ENCODE results near the gene CNOT6.
"Not testable (repeated sequence)": the region's sequence is repeated elsewhere in the genome, so short reads cannot be mapped to it uniquely, and the experiment has no call there.

CNOT6 gene

GRCh38 chr5:180466316-180466715 is 27.9 kb upstream of the CNOT6 start:
- H3K4me1 ChIP-seq (ENCODE audit: control insufficient read depth, insufficient read depth, low read length), result no peaks in the 10 kb centered on the region
- no peak overlapping the region for H3K27ac ChIP-seq (ENCODE audit: low read depth, low read length)
- H3K36me3 ChIP-seq (ENCODE audit: control insufficient read depth, insufficient read depth, low read length), result no peaks in the 10 kb centered on the region
- H3K9ac ChIP-seq (ENCODE audit: low read length), result no peak overlapping the region
- no peak overlapping the region for H3K4me3 ChIP-seq (ENCODE audit: low read length)
- no peaks in the 10 kb centered on the region for H3K27me3 ChIP-seq (ENCODE audit: control insufficient read depth, insufficient read depth, low read length)

GRCh38 chr5:180467028-180467975 is 26.9 kb upstream of the CNOT6 start:
- H3K9ac ChIP-seq (ENCODE audit: low read length), result no peak overlapping the region

GRCh38 chr5:180467989-180468731 is 26.0 kb upstream of the CNOT6 start:
- H3K4me3 ChIP-seq (ENCODE audit: low read length), result no peak overlapping the region
- no peak overlapping the region for H3K9ac ChIP-seq (ENCODE audit: low read length)
- no peaks in the 10 kb centered on the region for H3K36me3 ChIP-seq (ENCODE audit: control insufficient read depth, insufficient read depth, low read length)
- no peak overlapping the region for H3K27ac ChIP-seq (ENCODE audit: low read depth, low read length)
- no peaks in the 10 kb centered on the region for H3K27me3 ChIP-seq (ENCODE audit: control insufficient read depth, insufficient read depth, low read length)
- no peaks in the 10 kb centered on the region for H3K4me1 ChIP-seq (ENCODE audit: control insufficient read depth, insufficient read depth, low read length)

More at GRCh38 chr5:180467028-180467975, 26.9 kb upstream of the CNOT6 start:
- Histone ChIP-seq H3K4me1 (ENCODE audit: control insufficient read depth, insufficient read depth, low read length) (no peaks in the 10 kb centered on the region), H3K27me3 (ENCODE audit: control insufficient read depth, insufficient read depth, low read length) (no peaks in the 10 kb centered on the region), H3K27ac (ENCODE audit: low read depth, low read length) (no peak overlapping the region), H3K36me3 (ENCODE audit: control insufficient read depth, insufficient read depth, low read length) (no peaks in the 10 kb centered on the region), H3K4me3 (ENCODE audit: low read length) (no peak overlapping the region)

- Histone ChIP-seq H3K27ac (ENCODE audit: low read depth, low read length) (no peak overlapping the region), H3K4me3 (ENCODE audit: low read length) (no peak overlapping the region), H3K36me3 (ENCODE audit: control insufficient read depth, insufficient read depth, low read length) (no peaks in the 10 kb centered on the region), H3K4me1 (ENCODE audit: control insufficient read depth, insufficient read depth, low read length) (no peaks in the 10 kb centered on the region), H3K9ac (ENCODE audit: low read length) (no peak overlapping the region), H3K27me3 (ENCODE audit: control insufficient read depth, insufficient read depth, low read length) (no peaks in the 10 kb centered on the region)
Observed at GRCh38 chr5:180468732-180469585, 25.2 kb upstream of the CNOT6 start.

- H3K27ac ChIP-seq (ENCODE audit: low read depth, low read length), result no peak overlapping the region
- no peaks in the 10 kb centered on the region for H3K4me1 ChIP-seq (ENCODE audit: control insufficient read depth, insufficient read depth, low read length)
- no peaks in the 10 kb centered on the region for H3K36me3 ChIP-seq (ENCODE audit: control insufficient read depth, insufficient read depth, low read length)
- no peaks in the 10 kb centered on the region for H3K27me3 ChIP-seq (ENCODE audit: control insufficient read depth, insufficient read depth, low read length)
- H3K4me3 ChIP-seq (ENCODE audit: low read length), result no peak overlapping the region
- no peak overlapping the region for H3K9ac ChIP-seq (ENCODE audit: low read length)
Observed at GRCh38 chr5:180469586-180469865, 24.7 kb upstream of the CNOT6 start.

- H3K36me3 ChIP-seq (ENCODE audit: control insufficient read depth, insufficient read depth, low read length), result no peaks in the 10 kb centered on the region
- H3K27ac ChIP-seq (ENCODE audit: low read depth, low read length), result no peak overlapping the region
- H3K27me3 ChIP-seq (ENCODE audit: control insufficient read depth, insufficient read depth, low read length), result no peaks in the 10 kb centered on the region
- H3K9ac ChIP-seq (ENCODE audit: low read length), result no peak overlapping the region
- no peaks in the 10 kb centered on the region for H3K4me1 ChIP-seq (ENCODE audit: control insufficient read depth, insufficient read depth, low read length)
- H3K4me3 ChIP-seq (ENCODE audit: low read length), result no peak overlapping the region
Observed at GRCh38 chr5:180469866-180470265, 24.3 kb upstream of the CNOT6 start.

- H3K27me3 ChIP-seq (ENCODE audit: control insufficient read depth, insufficient read depth, low read length), result no peaks in the 10 kb centered on the region
- H3K9ac ChIP-seq (ENCODE audit: low read length), result no peak overlapping the region
- no peaks in the 10 kb centered on the region for H3K4me1 ChIP-seq (ENCODE audit: control insufficient read depth, insufficient read depth, low read length)
- H3K36me3 ChIP-seq (ENCODE audit: control insufficient read depth, insufficient read depth, low read length), result no peaks in the 10 kb centered on the region
- H3K4me3 ChIP-seq (ENCODE audit: low read length), result no peak overlapping the region
- no peak overlapping the region for H3K27ac ChIP-seq (ENCODE audit: low read depth, low read length)
Observed at GRCh38 chr5:180470361-180470760, 23.8 kb upstream of the CNOT6 start.

GRCh38 chr5:180470966-180471582 is 23.1 kb upstream of the CNOT6 start:
- H3K9ac ChIP-seq (ENCODE audit: low read length), result no peak overlapping the region

GRCh38 chr5:180471866-180472265 is 22.3 kb upstream of the CNOT6 start:
- H3K27me3 ChIP-seq (ENCODE audit: control insufficient read depth, insufficient read depth, low read length), result no peaks in the 10 kb centered on the region

More at GRCh38 chr5:180470966-180471582, 23.1 kb upstream of the CNOT6 start:
- no peaks in the 10 kb centered on the region for H3K36me3 ChIP-seq (ENCODE audit: control insufficient read depth, insufficient read depth, low read length)
- no peak overlapping the region for H3K27ac ChIP-seq (ENCODE audit: low read depth, low read length)
- H3K27me3 ChIP-seq (ENCODE audit: control insufficient read depth, insufficient read depth, low read length), result no peaks in the 10 kb centered on the region
- no peak overlapping the region for H3K4me3 ChIP-seq (ENCODE audit: low read length)
- no peaks in the 10 kb centered on the region for H3K4me1 ChIP-seq (ENCODE audit: control insufficient read depth, insufficient read depth, low read length)

GRCh38 chr5:180472269-180472668 is 21.9 kb upstream of the CNOT6 start:
- Histone ChIP-seq H3K27ac (ENCODE audit: low read depth, low read length) (no peak overlapping the region), H3K4me1 (ENCODE audit: control insufficient read depth, insufficient read depth, low read length) (no peaks in the 10 kb centered on the region), H3K4me3 (ENCODE audit: low read length) (no peak overlapping the region), H3K27me3 (ENCODE audit: control insufficient read depth, insufficient read depth, low read length) (no peaks in the 10 kb centered on the region), H3K36me3 (ENCODE audit: control insufficient read depth, insufficient read depth, low read length) (no peaks in the 10 kb centered on the region), H3K9ac (ENCODE audit: low read length) (no peak overlapping the region)

More at GRCh38 chr5:180471866-180472265, 22.3 kb upstream of the CNOT6 start:
- Histone ChIP-seq H3K9ac (ENCODE audit: low read length) (no peak overlapping the region), H3K4me1 (ENCODE audit: control insufficient read depth, insufficient read depth, low read length) (no peaks in the 10 kb centered on the region), H3K27ac (ENCODE audit: low read depth, low read length) (no peak overlapping the region), H3K4me3 (ENCODE audit: low read length) (no peak overlapping the region), H3K36me3 (ENCODE audit: control insufficient read depth, insufficient read depth, low read length) (no peaks in the 10 kb centered on the region)

- not testable (repeated sequence) for H3K36me3 ChIP-seq (ENCODE audit: control insufficient read depth, insufficient read depth, low read length); H3K27ac ChIP-seq (ENCODE audit: low read depth, low read length); H3K4me1 ChIP-seq (ENCODE audit: control insufficient read depth, insufficient read depth, low read length); H3K9ac ChIP-seq (ENCODE audit: low read length); H3K27me3 ChIP-seq (ENCODE audit: control insufficient read depth, insufficient read depth, low read length); H3K4me3 ChIP-seq (ENCODE audit: low read length)
Observed at GRCh38 chr5:180473386-180473785, 20.8 kb upstream of the CNOT6 start.

- no peak overlapping the region for H3K27ac ChIP-seq (ENCODE audit: low read depth, low read length)
- H3K4me3 ChIP-seq (ENCODE audit: low read length), result no peak overlapping the region
- no peak overlapping the region for H3K9ac ChIP-seq (ENCODE audit: low read length)
- H3K27me3 ChIP-seq (ENCODE audit: control insufficient read depth, insufficient read depth, low read length), result no peaks in the 10 kb centered on the region
- H3K36me3 ChIP-seq (ENCODE audit: control insufficient read depth, insufficient read depth, low read length), result no peaks in the 10 kb centered on the region
- H3K4me1 ChIP-seq (ENCODE audit: control insufficient read depth, insufficient read depth, low read length), result no peaks in the 10 kb centered on the region
Observed at GRCh38 chr5:180474569-180474968, 19.6 kb upstream of the CNOT6 start.
